Fibroblast of villous mesenchyme (primary cell): ENCODE data around the gene PI4KA. TPM values are rescaled to one million over a fixed set of nuclear protein-coding genes. Genes with fewer than 3 reads are reported as not detected.

Experiments
- DNase-seq: peaks from one replicate; pipeline ENCODE4 v3.0.0-alpha.2; 2010; ENCODE audit warnings: low read depth
- H3K4me3 ChIP-seq: 2 replicates; pipeline ENCODE4 v1.5.1; 2011; ENCODE audit warnings: low read depth, mild to moderate bottlenecking, low read length
- CTCF ChIP-seq: IDR thresholded peaks from 2 replicates; pipeline ENCODE4 v1.5.1; 2012; ENCODE audit warnings: low read depth, mild to moderate bottlenecking, low read length; ENCODE audit not compliant: insufficient read depth
- total RNA-seq: library from RNA; depleted of rRNA; stranded (reverse); fragments of >200 nt; gene quantifications from 2 replicates; pipeline ENCODE4 v1.2.3, GENCODE V29; 2012

PI4KA gene
- total RNA-seq, 1 donor: 73.4 TPM

DNA sequence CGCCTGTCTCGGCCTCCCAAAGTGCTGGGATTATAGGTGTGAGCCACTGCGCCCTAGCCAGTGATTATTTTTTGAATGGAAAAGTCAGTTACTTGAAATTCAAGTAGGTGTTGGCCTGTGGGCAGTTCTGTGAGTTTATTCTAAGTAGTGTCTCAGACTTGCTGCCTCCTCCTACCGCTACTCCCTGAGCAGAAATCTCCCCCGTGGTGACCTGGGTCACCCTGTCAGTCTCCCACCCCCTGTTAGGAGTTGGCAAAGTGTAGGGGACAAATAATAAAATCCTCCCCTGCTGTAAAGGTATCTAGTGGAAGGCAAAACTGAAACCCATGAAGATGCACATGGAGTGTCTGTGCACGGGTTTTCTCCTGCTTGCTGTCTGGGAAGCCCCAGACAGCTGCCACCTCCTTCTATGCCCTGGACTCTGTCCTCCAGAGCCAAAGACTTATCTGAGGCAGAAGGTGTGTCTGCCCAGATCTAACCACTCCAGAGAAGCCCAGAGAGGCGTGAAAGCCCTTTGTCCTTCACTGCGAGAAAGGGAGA, 26.5 kb upstream of the PI4KA start:
- H3K4me3 ChIP-seq: no peak overlapping the region
- no peak for TF ChIP-seq CTCF
- no peak for DNase-seq

DNA sequence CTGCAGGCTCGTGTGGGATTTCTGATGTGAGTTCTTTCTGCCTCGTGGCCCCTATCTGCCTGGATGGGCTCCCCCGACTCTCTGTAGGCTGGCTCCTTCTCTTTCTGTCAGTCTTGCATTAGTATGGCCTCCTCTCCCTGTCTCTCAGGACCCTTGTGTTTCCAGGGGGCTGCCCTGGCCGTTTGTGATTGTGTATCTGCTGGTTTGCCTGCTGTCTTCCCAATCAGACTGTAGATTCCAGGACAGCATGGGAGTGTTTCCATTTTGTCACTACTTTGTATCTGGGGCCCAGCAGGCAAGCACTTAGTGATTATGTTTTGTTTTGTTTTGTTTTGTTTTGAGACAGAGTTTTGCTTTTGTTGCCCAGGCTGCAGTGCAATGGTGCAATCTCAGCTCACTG, 25.8 kb upstream of the PI4KA start:
- DNase-seq: no peak
- TF ChIP-seq CTCF: no peak
- no peak overlapping the region for H3K4me3 ChIP-seq

- DNase-seq: no peak
- no peak for TF ChIP-seq CTCF
Measured at GRCh38 chr22:20882855-20883254, 24.2 kb upstream of the PI4KA start.

GRCh38 chr22:20881869-20882815, 23.5 kb upstream of the PI4KA start:
- DNase-seq: no peak
- TF ChIP-seq CTCF: no peak
- H3K4me3 ChIP-seq: no peak overlapping the region

More at GRCh38 chr22:20882855-20883254, 24.2 kb upstream of the PI4KA start:
- no peak overlapping the region for H3K4me3 ChIP-seq

DNA sequence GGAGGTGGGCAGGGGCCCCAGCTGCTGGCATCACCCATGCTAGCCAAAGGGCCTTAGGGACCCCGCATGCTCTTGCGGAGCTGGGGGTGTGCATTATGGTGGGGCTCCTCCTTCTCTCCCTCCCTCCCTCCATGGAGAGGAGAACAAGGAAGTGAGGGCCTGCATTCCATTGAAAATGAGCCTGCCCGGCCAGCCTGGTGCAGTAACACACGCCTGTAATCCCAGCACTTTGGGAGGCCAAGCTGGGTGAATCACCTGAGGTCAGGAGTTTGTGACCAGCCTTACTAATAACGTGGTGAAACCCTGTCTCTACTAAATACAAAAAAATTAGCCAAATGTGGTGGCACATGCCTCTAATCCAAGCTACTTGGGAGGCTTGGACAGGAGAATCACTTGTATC, 22.6 kb upstream of the PI4KA start:
- H3K4me3 ChIP-seq: no peak overlapping the region
- no peak for DNase-seq
- TF ChIP-seq CTCF: no peak

DNA sequence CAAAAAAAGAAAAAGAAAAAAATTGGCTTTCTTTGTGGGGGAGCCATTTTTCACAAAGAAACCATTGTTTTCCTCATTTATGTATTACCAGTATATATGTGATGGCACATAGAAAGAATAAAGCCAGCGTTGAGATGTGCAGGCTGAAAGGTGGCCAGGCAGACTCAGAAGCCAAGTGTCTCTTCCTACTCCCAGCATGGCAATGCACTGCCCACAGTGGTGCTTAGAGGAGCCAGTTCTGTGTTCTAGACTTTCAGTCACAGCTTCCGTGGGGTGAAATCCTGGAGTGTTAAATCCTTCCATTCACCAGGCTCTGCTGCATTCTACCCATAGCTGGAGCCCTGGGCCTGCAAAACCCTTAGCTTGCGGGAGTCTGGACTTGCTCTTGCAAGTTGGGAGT, 19.1 kb upstream of the PI4KA start:
- no peak for DNase-seq
- H3K4me3 ChIP-seq: no peak overlapping the region
- no peak for TF ChIP-seq CTCF

- H3K4me3 ChIP-seq: no peak overlapping the region
- TF ChIP-seq CTCF: no peak
- DNase-seq: no peak
Measured at GRCh38 chr22:20875296-20875695, 16.7 kb upstream of the PI4KA start.
